ENCODE data around the gene SLC6A17.

Gene SLC6A17

GRCh38 chr1:110223581-110223980 lies 73.3 kb downstream of the SLC6A17 start:
- no peak for DNase-seq

- no peak for DNase-seq
These were observed 74.1 kb downstream of the SLC6A17 start for GRCh38 chr1:110224240-110224995.

- DNase-seq: no peak
These were observed 74.9 kb downstream of the SLC6A17 start for GRCh38 chr1:110225212-110225611.

- DNase-seq: no peak
These were observed 75.6 kb downstream of the SLC6A17 start for GRCh38 chr1:110225756-110226404.

GRCh38 chr1:110227774-110228173 lies 77.5 kb downstream of the SLC6A17 start:
- DNase-seq: no peak

- no peak for DNase-seq
These were observed 78.1 kb downstream of the SLC6A17 start for GRCh38 chr1:110228381-110228780.

- no peak for DNase-seq
These were observed 78.6 kb downstream of the SLC6A17 start for GRCh38 chr1:110228869-110229268.

- no peak for DNase-seq
These were observed 79.2 kb downstream of the SLC6A17 start for GRCh38 chr1:110229348-110230001.

- DNase-seq: no peak
These were observed 80.3 kb downstream of the SLC6A17 start for GRCh38 chr1:110230381-110231199.

GRCh38 chr1:110233861-110234260 lies 83.6 kb downstream of the SLC6A17 start:
- DNase-seq: no peak

GRCh38 chr1:110234691-110235090 lies 84.4 kb downstream of the SLC6A17 start:
- DNase-seq: no peak

GRCh38 chr1:110235181-110235833 lies 85.0 kb downstream of the SLC6A17 start:
- no peak for DNase-seq

- peak; percentile 57 for DNase-seq
These were observed 85.8 kb downstream of the SLC6A17 start for GRCh38 chr1:110235834-110236682.

GRCh38 chr1:110237386-110238152 lies 87.3 kb downstream of the SLC6A17 start:
- peak; percentile 6 for DNase-seq

- no peak for DNase-seq
These were observed 89.4 kb downstream of the SLC6A17 start for GRCh38 chr1:110239441-110240430.

GRCh38 chr1:110240476-110241210 lies 90.3 kb downstream of the SLC6A17 start:
- no peak for DNase-seq

- DNase-seq: no peak
These were observed 91.2 kb downstream of the SLC6A17 start for GRCh38 chr1:110241516-110241915.

GRCh38 chr1:110242062-110242461 lies 91.8 kb downstream of the SLC6A17 start:
- DNase-seq: no peak

- DNase-seq: no peak
These were observed 92.4 kb downstream of the SLC6A17 start for GRCh38 chr1:110242731-110243130.
